ENCODE results near the gene ANO7. TPM values are rescaled to one million over a fixed set of nuclear protein-coding genes. Genes with fewer than 3 reads are reported as not detected.

ANO7 gene
- total and polyA plus RNA-seq, 2 experiments from 2014 or later, result 0.22 to 2.6 TPM

- Histone ChIP-seq H3F3A (ENCODE audit: insufficient read depth) (peaks cover 78% of the 10 kb centered on the region), H3K4me1 (ENCODE audit: insufficient read depth) (no peaks in the 10 kb centered on the region), H3K9me2 (ENCODE audit: insufficient read depth) (no peaks in the 10 kb centered on the region), H3K9ac (no peak overlapping the region), H3K4me2 (ENCODE audit: unreplicated experiment) (no peak overlapping the region), H2AFZ (no peak overlapping the region), H3K27me3 (replicated peaks; ENCODE audit: insufficient read depth) (no peaks in the 10 kb centered on the region), H3K9me3 (ENCODE audit: low read depth) (no peaks in the 10 kb centered on the region), H3K4me3 (no peak overlapping the region), H3K27ac (no peak overlapping the region), H3K36me3 (ENCODE audit: low read depth) (peaks cover 85% of the 10 kb centered on the region), H4K20me1 (ENCODE audit: insufficient read depth) (peaks cover 6% of the 10 kb centered on the region; the same call in 1 of the 2 replicates), H3K79me2 (ENCODE audit: insufficient read depth) (peaks cover 98% of the 10 kb centered on the region)
- DNase-seq, result no peak
- no peak for TF ChIP-seq EZH2 (IDR thresholded peaks at IDR 0.05; ENCODE audit: insufficient read depth, poor library complexity, severe bottlenecking)
- no peak for TF ChIP-seq EZH2phosphoT487 (IDR thresholded peaks at IDR 0.05; ENCODE audit: insufficient read depth, low read depth)
- WGBS, 2 experiments (ENCODE audit: low coverage in 1 of 2, low lambda C conversion rate in 2 of 2, missing lambda C conversion rate in 2 of 2), result 90 to 95% methylated on average over 12 of the region's 12 CpGs
- in situ Hi-C loops (cut with MboI), result no loop called here
These were observed 49.5 kb downstream of the ANO7 start for GRCh38 chr2:241237949-241238371.

GRCh38 chr2:241238693-241239198 is 50.3 kb downstream of the ANO7 start:
- Histone ChIP-seq H3K27me3 (replicated peaks; ENCODE audit: insufficient read depth) (no peaks in the 10 kb centered on the region), H3K9me3 (ENCODE audit: low read depth) (no peaks in the 10 kb centered on the region), H3K79me2 (ENCODE audit: insufficient read depth) (peaks cover 99% of the 10 kb centered on the region), H3K27ac (no peak overlapping the region), H4K20me1 (ENCODE audit: insufficient read depth) (peaks cover 6% of the 10 kb centered on the region; the same call in 1 of the 2 replicates), H3K4me3 (no peak overlapping the region), H3K36me3 (ENCODE audit: low read depth) (peaks cover 85% of the 10 kb centered on the region), H2AFZ (no peak overlapping the region), H3K9ac (no peak overlapping the region), H3K4me2 (ENCODE audit: unreplicated experiment) (no peak overlapping the region), H3K4me1 (ENCODE audit: insufficient read depth) (no peaks in the 10 kb centered on the region), H3K9me2 (ENCODE audit: insufficient read depth) (no peaks in the 10 kb centered on the region), H3F3A (ENCODE audit: insufficient read depth) (peaks cover 78% of the 10 kb centered on the region)
- no peak for DNase-seq
- in situ Hi-C loops (cut with MboI), result no loop called here
- 90 to 91% methylated on average over 5 of the region's 5 CpGs for WGBS, 2 experiments (ENCODE audit: low coverage in 1 of 2, low lambda C conversion rate in 2 of 2, missing lambda C conversion rate in 2 of 2)
- TF ChIP-seq EZH2 (IDR thresholded peaks at IDR 0.05; ENCODE audit: insufficient read depth, poor library complexity, severe bottlenecking) (no peak), EZH2phosphoT487 (IDR thresholded peaks at IDR 0.05; ENCODE audit: insufficient read depth, low read depth) (no peak)

GRCh38 chr2:241239552-241240202 is 51.2 kb downstream of the ANO7 start:
- no peaks in the 10 kb centered on the region for H3K9me3 ChIP-seq (ENCODE audit: low read depth)
- H3K4me3 ChIP-seq, result no peak overlapping the region
- H3K79me2 ChIP-seq (ENCODE audit: insufficient read depth), result peaks cover 99% of the 10 kb centered on the region
- 90 to 92% methylated on average over 27 of the region's 28 CpGs for WGBS, 2 experiments (ENCODE audit: low coverage in 1 of 2, low lambda C conversion rate in 2 of 2, missing lambda C conversion rate in 2 of 2)
- H3K27me3 ChIP-seq (replicated peaks; ENCODE audit: insufficient read depth), result no peaks in the 10 kb centered on the region
- no peak for DNase-seq
- H3K36me3 ChIP-seq (ENCODE audit: low read depth), result peaks cover 84% of the 10 kb centered on the region
- in situ Hi-C loops (cut with MboI), result no loop called here
- no peak overlapping the region for H2AFZ ChIP-seq
- no peak overlapping the region for H3K27ac ChIP-seq
- H3K4me2 ChIP-seq (ENCODE audit: unreplicated experiment), result no peak overlapping the region
- TF ChIP-seq EZH2phosphoT487 (IDR thresholded peaks at IDR 0.05; ENCODE audit: insufficient read depth, low read depth) (no peak), EZH2 (IDR thresholded peaks at IDR 0.05; ENCODE audit: insufficient read depth, poor library complexity, severe bottlenecking) (no peak)
- H3F3A ChIP-seq (ENCODE audit: insufficient read depth), result peaks cover 79% of the 10 kb centered on the region
- no peaks in the 10 kb centered on the region for H3K9me2 ChIP-seq (ENCODE audit: insufficient read depth)
- H3K9ac ChIP-seq, result no peak overlapping the region
- no peaks in the 10 kb centered on the region for H3K4me1 ChIP-seq (ENCODE audit: insufficient read depth)
- peaks cover 6% of the 10 kb centered on the region; the same call in 1 of the 2 replicates for H4K20me1 ChIP-seq (ENCODE audit: insufficient read depth)

- 89 to 91% methylated on average over 20 to 21 of the region's 21 CpGs for whole genome bisulfite sequencing, 2 experiments (ENCODE audit: low coverage in 1 of 2, low lambda C conversion rate in 2 of 2, missing lambda C conversion rate in 2 of 2)
- H3K79me2 ChIP-seq (ENCODE audit: insufficient read depth), result peaks cover 100% of the 10 kb centered on the region
These were observed 52.0 kb downstream of the ANO7 start for GRCh38 chr2:241240320-241241004.

More at GRCh38 chr2:241240320-241241004, 52.0 kb downstream of the ANO7 start:
- H3K9me3 ChIP-seq (ENCODE audit: low read depth), result no peaks in the 10 kb centered on the region
- H3K36me3 ChIP-seq (ENCODE audit: low read depth), result peaks cover 86% of the 10 kb centered on the region
- no peak overlapping the region for H3K27ac ChIP-seq
- H3K9me2 ChIP-seq (ENCODE audit: insufficient read depth), result no peaks in the 10 kb centered on the region
- H3K4me2 ChIP-seq (ENCODE audit: unreplicated experiment), result no peak overlapping the region
- H3K4me3 ChIP-seq, result no peak overlapping the region
- peaks cover 6% of the 10 kb centered on the region; the same call in 1 of the 2 replicates for H4K20me1 ChIP-seq (ENCODE audit: insufficient read depth)
- H3K4me1 ChIP-seq (ENCODE audit: insufficient read depth), result no peaks in the 10 kb centered on the region
- no peak overlapping the region for H3K9ac ChIP-seq
- peaks cover 78% of the 10 kb centered on the region for H3F3A ChIP-seq (ENCODE audit: insufficient read depth)
- no peak overlapping the region for H2AFZ ChIP-seq
- DNase-seq, result no peak
- no peaks in the 10 kb centered on the region for H3K27me3 ChIP-seq (replicated peaks; ENCODE audit: insufficient read depth)
- TF ChIP-seq EZH2 (IDR thresholded peaks at IDR 0.05; ENCODE audit: insufficient read depth, poor library complexity, severe bottlenecking) (no peak), EZH2phosphoT487 (IDR thresholded peaks at IDR 0.05; ENCODE audit: insufficient read depth, low read depth) (no peak)
- in situ Hi-C loops (cut with MboI), result no loop called here

Measured in GM23248 (cell line).